Loucy (cell line): ENCODE measurements around the gene SPP2.

Experiments used
- H2AFZ ChIP-seq: fragments of 200-600 bp; sonication (generic); 2 replicates; pipeline ENCODE4 v1.6.0; 2016; ENCODE audit warnings: antibody characterized with exemption, mild to moderate bottlenecking, low read length, moderate library complexity
- H3F3A ChIP-seq: fragments of 200-600 bp; 2 replicates; pipeline ENCODE4 v1.6.0; 2016; ENCODE audit warnings: antibody characterized with exemption, low read depth, mild to moderate bottlenecking
- H3K27me3 ChIP-seq: fragments of 200-600 bp; sonication (generic); 2 replicates; pipeline ENCODE4 v1.6.1; 2014; ENCODE audit warnings: low read length, mild to moderate bottlenecking; ENCODE audit not compliant: insufficient read depth, poor library complexity, severe bottlenecking
- H3K36me3 ChIP-seq: fragments of 200-600 bp; sonication (generic); 2 replicates; pipeline ENCODE4 v1.6.1; 2016; ENCODE audit warnings: low read length; ENCODE audit not compliant: insufficient read depth
- H3K4me1 ChIP-seq: fragments of 200-600 bp; sonication (generic); 2 replicates; pipeline ENCODE4 v1.5.1; 2014; ENCODE audit warnings: low read length, mild to moderate bottlenecking; ENCODE audit not compliant: insufficient read depth, poor library complexity, severe bottlenecking
- H3K4me2 ChIP-seq: fragments of 200-600 bp; sonication (generic); 2 replicates; pipeline ENCODE4 v1.6.0; 2014; ENCODE audit warnings: antibody characterized with exemption, low read length, low read depth, mild to moderate bottlenecking; ENCODE audit not compliant: poor library complexity, severe bottlenecking
- H3K4me3 ChIP-seq: fragments of 200-600 bp; sonication (generic); 2 replicates; pipeline ENCODE4 v1.5.1; 2014; ENCODE audit warnings: low read length, mild to moderate bottlenecking, mixed read lengths; ENCODE audit not compliant: poor library complexity, severe bottlenecking
- H3K79me2 ChIP-seq: fragments of 200-600 bp; sonication (generic); 2 replicates; pipeline ENCODE4 v1.6.1; 2014; ENCODE audit warnings: low read length; ENCODE audit not compliant: insufficient read depth
- H3K9ac ChIP-seq: fragments of 200-600 bp; sonication (generic); 2 replicates; pipeline ENCODE4 v1.6.0; 2014; ENCODE audit warnings: mild to moderate bottlenecking, low read depth, low read length, moderate library complexity; ENCODE audit not compliant: poor library complexity, severe bottlenecking
- H3K9me2 ChIP-seq: fragments of 200-600 bp; sonication (generic); replicated peaks from 2 replicates; pipeline ENCODE4 v1.6.1; 2016; ENCODE audit warnings: low read depth, low read length, mixed read lengths
- H3K9me3 ChIP-seq: fragments of 200-600 bp; sonication (generic); 2 replicates; pipeline ENCODE4 v1.6.1; 2014; ENCODE audit warnings: mild to moderate bottlenecking, antibody characterized with exemption, low read length, low read depth; ENCODE audit not compliant: insufficient read depth
- H4K20me1 ChIP-seq: fragments of 200-600 bp; sonication (generic); 2 replicates; pipeline ENCODE4 v1.6.0; 2014; ENCODE audit warnings: antibody characterized with exemption, low read length, mild to moderate bottlenecking; ENCODE audit not compliant: insufficient read depth, poor library complexity, severe bottlenecking
- CTCF ChIP-seq: fragments of 200-600 bp; sonication (generic); conservative IDR thresholded peaks from 2 replicates; pipeline ENCODE4 v1.5.1; 2014; ENCODE audit warnings: mild to moderate bottlenecking, antibody characterized with exemption, low read length
- EZH2phosphoT487 ChIP-seq: fragments of 200-600 bp; IDR thresholded peaks from 2 replicates; pipeline ENCODE4 v1.6.1; 2018; ENCODE audit warnings: antibody characterized with exemption, mild to moderate bottlenecking, moderate library complexity, borderline replicate concordance

SPP2 gene

DNA sequence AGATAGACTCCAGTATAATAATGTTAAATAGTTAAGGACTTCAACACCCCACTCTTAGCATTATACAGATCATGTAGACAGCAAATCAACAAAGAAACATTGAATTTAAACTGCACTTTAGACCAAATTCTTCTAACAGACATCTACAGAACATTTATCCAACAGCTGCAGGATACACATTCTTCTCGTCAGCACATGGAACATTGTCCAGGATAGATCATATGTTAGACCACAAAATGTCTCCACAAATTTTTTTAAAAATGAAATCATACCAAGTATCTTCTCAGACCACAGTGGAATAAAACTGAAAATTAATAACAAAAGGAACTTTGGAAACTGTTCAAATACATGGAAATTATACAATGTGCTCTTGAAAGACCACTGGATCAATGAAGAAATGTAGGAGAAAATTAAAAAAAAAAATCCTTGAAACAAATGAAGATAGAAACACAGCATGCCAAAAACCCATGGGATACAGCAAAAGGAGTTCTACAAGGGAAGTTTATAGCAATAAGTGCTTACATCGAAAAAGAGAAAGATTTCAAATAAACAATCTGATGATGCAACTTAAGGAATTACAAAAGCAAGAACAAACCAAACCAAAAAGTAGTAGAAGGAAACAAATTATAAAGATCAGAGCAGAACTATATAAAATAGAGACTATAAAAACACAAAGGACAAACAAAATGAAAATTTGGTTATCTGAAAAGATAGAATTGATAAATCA, 12.3 kb upstream of the SPP2 start:
- H2AFZ ChIP-seq: no peak overlapping the region
- no peaks in the 10 kb centered on the region for H3K79me2 ChIP-seq
- H3K36me3 ChIP-seq: no peaks in the 10 kb centered on the region
- H3K9ac ChIP-seq: no peak overlapping the region
- TF ChIP-seq CTCF (no peak), EZH2phosphoT487 (no peak)
- no peak overlapping the region for H3K4me2 ChIP-seq
- no peaks in the 10 kb centered on the region for H3F3A ChIP-seq
- no peaks in the 10 kb centered on the region for H3K27me3 ChIP-seq
- H3K9me3 ChIP-seq: peaks cover 11% of the 10 kb centered on the region; the same call in 1 of the 2 replicates
- no peaks in the 10 kb centered on the region for H4K20me1 ChIP-seq
- H3K4me3 ChIP-seq: no peak overlapping the region
- no peaks in the 10 kb centered on the region for H3K4me1 ChIP-seq
- H3K9me2 ChIP-seq: no peaks in the 10 kb centered on the region

DNA sequence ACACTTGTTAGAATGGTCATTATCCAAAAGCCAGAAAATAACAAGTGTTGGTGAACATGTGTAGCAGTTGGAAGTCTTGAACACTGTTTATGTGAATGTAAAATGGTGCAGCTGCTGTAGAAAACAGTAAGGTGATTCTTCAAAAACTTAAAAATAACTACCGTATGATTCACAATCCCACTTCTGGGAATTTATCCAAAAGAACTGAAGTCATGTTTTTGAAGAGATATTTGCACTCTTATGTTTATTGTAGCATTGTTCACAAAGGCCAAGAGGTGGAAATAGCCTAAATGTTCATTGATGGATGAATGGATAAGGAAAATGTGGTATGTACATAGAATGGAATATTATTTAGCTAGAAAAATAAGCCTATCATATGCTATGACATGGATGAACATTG, 6.3 kb upstream of the SPP2 start:
- Histone ChIP-seq H3K4me2 (no peak overlapping the region), H3K79me2 (no peaks in the 10 kb centered on the region), H3K27me3 (no peaks in the 10 kb centered on the region), H3F3A (no peaks in the 10 kb centered on the region), H4K20me1 (no peaks in the 10 kb centered on the region), H3K9me3 (no peaks in the 10 kb centered on the region), H3K4me1 (no peaks in the 10 kb centered on the region), H2AFZ (no peak overlapping the region), H3K9me2 (no peaks in the 10 kb centered on the region), H3K9ac (no peak overlapping the region), H3K36me3 (no peaks in the 10 kb centered on the region), H3K4me3 (no peak overlapping the region)
- TF ChIP-seq EZH2phosphoT487 (no peak), CTCF (no peak)

DNA sequence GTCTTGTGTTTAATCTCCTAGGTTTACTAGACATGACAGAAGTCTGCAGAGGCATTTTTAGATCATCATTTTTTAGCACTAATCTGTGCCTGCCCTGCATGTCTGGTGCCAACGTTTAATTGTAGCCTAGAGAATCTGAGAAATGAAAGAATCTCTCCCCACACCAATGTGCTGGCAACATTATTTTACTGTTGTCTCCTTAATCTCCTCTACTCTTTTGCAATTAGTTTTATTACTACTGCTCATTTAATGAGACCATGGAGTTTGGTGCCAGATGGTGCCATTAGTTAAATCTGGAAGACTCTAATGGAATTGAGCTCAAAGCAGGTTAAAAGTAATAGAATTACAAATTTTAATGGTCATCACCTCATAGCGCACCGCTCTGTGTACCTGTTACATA, 4.0 kb upstream of the SPP2 start:
- H3K9ac ChIP-seq: no peak overlapping the region
- TF ChIP-seq CTCF (no peak), EZH2phosphoT487 (no peak)
- H3K9me2 ChIP-seq: no peaks in the 10 kb centered on the region
- no peaks in the 10 kb centered on the region for H3K79me2 ChIP-seq
- H3F3A ChIP-seq: no peaks in the 10 kb centered on the region
- H4K20me1 ChIP-seq: no peaks in the 10 kb centered on the region
- H3K4me2 ChIP-seq: no peak overlapping the region
- H3K27me3 ChIP-seq: no peaks in the 10 kb centered on the region
- no peaks in the 10 kb centered on the region for H3K4me1 ChIP-seq
- H2AFZ ChIP-seq: no peak overlapping the region
- H3K4me3 ChIP-seq: no peak overlapping the region
- H3K36me3 ChIP-seq: no peaks in the 10 kb centered on the region
- H3K9me3 ChIP-seq: no peaks in the 10 kb centered on the region
